ENCODE data around the gene SLC35D1. TPM values are rescaled to one million over a fixed set of nuclear protein-coding genes. Genes with fewer than 3 reads are reported as not detected.

The SLC35D1 gene
- 6.0 and 19.0 TPM in 2 replicates for total RNA-seq

DNA sequence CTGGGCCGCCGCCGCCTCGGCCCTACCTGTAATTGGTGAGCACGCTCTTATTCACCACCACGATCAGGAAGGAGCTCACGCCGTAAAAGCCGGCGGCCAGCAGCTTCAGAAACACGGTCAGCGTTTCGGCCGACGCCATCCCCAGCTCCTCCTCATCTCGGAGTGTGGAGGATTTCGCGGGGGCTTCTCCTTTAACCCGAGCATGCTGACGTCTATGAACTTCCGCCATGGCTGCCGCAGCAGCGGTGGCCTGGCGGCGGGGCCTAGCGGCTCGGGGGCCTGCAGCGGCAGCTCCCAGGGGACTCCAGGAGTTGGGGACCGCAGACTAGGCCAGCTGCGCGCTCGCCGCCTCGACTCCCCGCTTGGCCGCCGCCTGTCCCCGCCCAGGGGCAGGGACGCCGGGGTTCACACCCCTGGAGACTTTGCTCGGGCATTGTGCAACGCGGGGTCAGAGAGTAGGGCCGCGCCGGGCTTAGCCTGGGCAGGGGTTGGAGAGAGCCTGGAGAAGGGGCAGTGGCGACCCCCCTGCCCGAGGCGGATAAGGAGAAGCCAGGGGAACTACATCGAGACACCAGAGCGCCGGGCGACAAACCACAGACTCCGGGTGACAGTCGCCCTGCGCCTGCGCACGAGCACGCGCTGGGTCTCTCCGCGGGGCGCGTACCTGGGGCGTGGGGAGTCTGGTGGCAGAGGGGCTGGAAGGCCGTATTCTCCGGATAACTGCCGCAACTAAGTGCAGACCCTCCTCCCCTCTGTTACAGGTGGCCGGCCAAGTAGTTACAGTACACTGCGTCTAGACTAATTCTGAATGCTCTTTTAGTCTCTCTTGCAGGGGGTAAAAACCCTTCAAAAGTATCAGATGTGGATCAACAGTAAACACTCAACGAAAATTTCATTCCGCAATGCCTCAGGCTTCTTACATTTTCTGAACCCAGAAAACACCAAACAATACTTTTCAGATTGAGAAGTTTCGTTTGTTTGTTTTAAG is at the start of gene SLC35D1:
Gene SLC35D1, minus strand, starts transcription at position 364 of the 988 bp plus-strand sequence. Its CDS starts 135 bp downstream, at position 229.

Other genes with a start within 250 kb of the SLC35D1 start
- 7.2 and 7.7 TPM in 2 replicates for gene DNAI4, start 129.3 kb downstream of the SLC35D1 start, total RNA-seq
- gene MIER1, start 129.2 kb downstream of the SLC35D1 start, total RNA-seq: 17.5 and 20.0 TPM in 2 replicates
- gene C1orf141, start 80.8 kb upstream of the SLC35D1 start, total RNA-seq: not detected in 2 replicates
- gene IL23R, start 112.3 kb upstream of the SLC35D1 start, total RNA-seq: not detected in 2 replicates

Measured in tracheal epithelial cell (primary cell).